HepG2 (cell line): ENCODE measurements around the gene ACSL6. TPM values are rescaled to one million over a fixed set of nuclear protein-coding genes. Genes with fewer than 3 reads are reported as not detected.
A peak's percentile ranks its signal among the peaks of the same experiment; 100 is the strongest.

Experiments used
- CCDC6 ChIP-seq: sonication (generic); formaldehyde crosslinking; IDR thresholded peaks from 2 replicates; pipeline ENCODE4 v1.8.1; 2022; ENCODE audit warnings: mild to moderate bottlenecking, missing genetic modification reagents, moderate library complexity
- FOSL1 ChIP-seq: sonication (generic); formaldehyde crosslinking; IDR thresholded peaks from 2 replicates; pipeline ENCODE4 v1.9.0; 2021; ENCODE audit warnings: missing genetic modification reagents, borderline replicate concordance
- GABPA ChIP-seq, 2 experiments: IDR thresholded peaks; 2 replicates each; pipeline ENCODE4 v1.6.1; 2011 to 2016; ENCODE audit warnings: low read depth in 2 of 2, low read length in 1 of 2, missing biosample characterization in 1 of 2, missing genetic modification characterization in 1 of 2
- HOXA5 ChIP-seq: sonication (generic); formaldehyde crosslinking; IDR thresholded peaks from 2 replicates; pipeline ENCODE4 v1.4.0; 2020; ENCODE audit warnings: missing genetic modification reagents
- ISX ChIP-seq: sonication (generic); formaldehyde crosslinking; conservative IDR thresholded peaks from 2 replicates; pipeline ENCODE4 v1.5.0; 2020; ENCODE audit warnings: missing genetic modification reagents
- LCORL ChIP-seq, 2 experiments: fragments of 450-650 bp in 1 of 2; sonication (generic) in 1 of 2; formaldehyde crosslinking in 1 of 2; IDR thresholded peaks; 2 replicates each; pipeline versions ENCODE4 v1.5.0 to v1.6.1; 2017 to 2020; ENCODE audit warnings: antibody characterized with exemption in 1 of 2, missing genetic modification reagents in 1 of 2
- MLLT10 ChIP-seq: sonication (generic); formaldehyde crosslinking; IDR thresholded peaks from 2 replicates; pipeline ENCODE4 v1.4.0; 2020; ENCODE audit warnings: missing genetic modification reagents
- NR2C2 ChIP-seq: sonication (generic); formaldehyde crosslinking; IDR thresholded peaks from 2 replicates; pipeline ENCODE4 v1.4.0; 2020; ENCODE audit warnings: missing genetic modification reagents, mild to moderate bottlenecking, moderate library complexity, borderline replicate concordance
- PHF8 ChIP-seq: sonication (generic); formaldehyde crosslinking; IDR thresholded peaks from 2 replicates; pipeline ENCODE4 v1.5.0; 2020; ENCODE audit warnings: missing genetic modification reagents
- RBM22 ChIP-seq: fragments of 200-400 bp; formaldehyde crosslinking; optimal IDR thresholded peaks from 2 replicates; pipeline ENCODE3; 2017; ENCODE audit warnings: mild to moderate bottlenecking, low read length, moderate library complexity
- RFXANK ChIP-seq: IDR thresholded peaks from 2 replicates; pipeline ENCODE4 v1.6.1; 2016
- SYNCRIP ChIP-seq: fragments of 200-400 bp; formaldehyde crosslinking; IDR thresholded peaks from 2 replicates; pipeline ENCODE4 v1.6.1; 2018; ENCODE audit warnings: mild to moderate bottlenecking, low read depth, low read length; ENCODE audit not compliant: insufficient read depth
- TARDBP ChIP-seq: sonication (generic); formaldehyde crosslinking; IDR thresholded peaks from 2 replicates; pipeline ENCODE4 v1.8.0; 2022; ENCODE audit warnings: mild to moderate bottlenecking, missing genetic modification reagents
- TFAP4 ChIP-seq: sonication (generic); IDR thresholded peaks from 2 replicates; pipeline ENCODE4 v1.6.1; 2016; ENCODE audit warnings: low read depth, borderline replicate concordance
- ZBTB38 ChIP-seq: sonication (generic); formaldehyde crosslinking; IDR thresholded peaks from 2 replicates; pipeline ENCODE4 v1.5.1; 2020; ENCODE audit warnings: mild to moderate bottlenecking, missing genetic modification reagents
- ZFP41 ChIP-seq: sonication (generic); formaldehyde crosslinking; IDR thresholded peaks from 2 replicates; pipeline ENCODE4 v1.4.0; 2020; ENCODE audit warnings: mild to moderate bottlenecking, missing genetic modification reagents, borderline replicate concordance
- ZMYM2 ChIP-seq: sonication (generic); formaldehyde crosslinking; IDR thresholded peaks from 2 replicates; pipeline ENCODE4 v1.8.0; 2022; ENCODE audit warnings: mild to moderate bottlenecking, missing genetic modification reagents
- ZNF260 ChIP-seq: sonication (generic); formaldehyde crosslinking; IDR thresholded peaks from 2 replicates; pipeline ENCODE4 v1.4.0; 2020; ENCODE audit warnings: missing genetic modification reagents, low read depth, mild to moderate bottlenecking, borderline replicate concordance
- ZNF564 ChIP-seq: sonication (generic); formaldehyde crosslinking; IDR thresholded peaks from 2 replicates; pipeline ENCODE4 v1.8.1; 2023; ENCODE audit warnings: mild to moderate bottlenecking, missing genetic modification reagents
- ZNF646 ChIP-seq: sonication (generic); formaldehyde crosslinking; IDR thresholded peaks from 2 replicates; pipeline ENCODE4 v1.9.0; 2021; ENCODE audit warnings: mild to moderate bottlenecking, missing genetic modification reagents
- ZNF670 ChIP-seq: sonication (generic); formaldehyde crosslinking; IDR thresholded peaks from 2 replicates; pipeline ENCODE4 v1.8.0; 2022; ENCODE audit warnings: mild to moderate bottlenecking, missing genetic modification reagents, borderline replicate concordance
- polyA plus RNA-seq, 8 experiments: library from polyadenylated mRNA; depleted of rRNA in 3 of 8; stranded (reverse) in 7 of 8; unstranded in 1 of 8; fragments of >200 nt; fragmentation: Illumina TruSeq in 4 of 8; extraction: Trizol in 4 of 8; gene quantifications; 2 replicates each; pipeline versions ENCODE4 v1.2.1 to v1.2.3, GENCODE V29; 2011 to 2016; ENCODE audit warnings: low read depth in 4 of 8, missing spikeins in 1 of 8, mixed read lengths in 1 of 8; ENCODE audit not compliant: insufficient read depth in 1 of 8
- total RNA-seq, 5 experiments: library from RNA; depleted of rRNA; stranded (reverse); fragments of >200 nt; fragmentation: Illumina TruSeq; extraction: Trizol; gene quantifications; 2 replicates each; pipeline ENCODE4 v1.2.3, GENCODE V29; 2016; ENCODE audit warnings: low read depth in 1 of 5
- TF ChIP-seq, protein P1 (sequence below): sonication (generic); formaldehyde crosslinking; IDR thresholded peaks from 2 replicates; pipeline ENCODE4 v1.4.0; 2020; ENCODE audit warnings: mild to moderate bottlenecking, missing genetic modification reagents

ACSL6 gene
- total and polyA plus RNA-seq, 2 of the 13 experiments (the other 11 are each of a cell fraction or from before 2014, with no cell fraction given): 3.7 to 3.8 TPM

- no peak for TF ChIP-seq ZFP41 (CRISPR knock-in tag)
- TF ChIP-seq TARDBP (CRISPR knock-in tag): no peak
- no peak for TF ChIP-seq GABPA (IDR thresholded peaks at IDR 0.05; ENCODE audit: low read depth, low read length)
- TF ChIP-seq GABPA (CRISPR knock-in tag; IDR thresholded peaks at IDR 0.05; ENCODE audit: low read depth): no peak
- TF ChIP-seq ZNF564 (CRISPR knock-in tag): no peak
- TF ChIP-seq FOSL1 (CRISPR knock-in tag): no peak
- no peak for TF ChIP-seq ZNF670 (CRISPR knock-in tag)
- no peak for TF ChIP-seq LCORL (IDR thresholded peaks at IDR 0.05)
- peak; percentile 13; the same call in 1 of the 2 replicates for TF ChIP-seq LCORL (CRISPR knock-in tag; IDR thresholded peaks at IDR 0.05)
- TF ChIP-seq MLLT10: no peak
- no peak for TF ChIP-seq ZNF646 (CRISPR knock-in tag)
- no peak for TF ChIP-seq RBM22
- TF ChIP-seq PHF8 (CRISPR knock-in tag): no peak
- TF ChIP-seq ZMYM2 (CRISPR knock-in tag): no peak
- TF ChIP-seq, protein P1, sequence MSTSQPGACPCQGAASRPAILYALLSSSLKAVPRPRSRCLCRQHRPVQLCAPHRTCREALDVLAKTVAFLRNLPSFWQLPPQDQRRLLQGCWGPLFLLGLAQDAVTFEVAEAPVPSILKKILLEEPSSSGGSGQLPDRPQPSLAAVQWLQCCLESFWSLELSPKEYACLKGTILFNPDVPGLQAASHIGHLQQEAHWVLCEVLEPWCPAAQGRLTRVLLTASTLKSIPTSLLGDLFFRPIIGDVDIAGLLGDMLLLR (CRISPR knock-in tag): no peak; the same call in 1 of the 2 replicates
- TF ChIP-seq HOXA5 (CRISPR knock-in tag): no peak
- TF ChIP-seq CCDC6 (CRISPR knock-in tag): no peak; the same call in 1 of the 2 replicates
- TF ChIP-seq ZBTB38 (CRISPR knock-in tag): no peak
- no peak for TF ChIP-seq ZNF260 (CRISPR knock-in tag)
- no peak for TF ChIP-seq TFAP4
- no peak for TF ChIP-seq ISX
- TF ChIP-seq NR2C2 (CRISPR knock-in tag): peak; percentile 26; the same call in 1 of the 2 replicates
- no peak for TF ChIP-seq RFXANK (CRISPR knock-in tag)
- TF ChIP-seq SYNCRIP: no peak
Measured at GRCh38 chr5:131997026-131997726, 14.3 kb downstream of the ACSL6 start (continued).
